D341Med (cell line): Measurements from ENCODE around the gene JADE2.
"Not testable (repeated sequence)": the region's sequence is repeated elsewhere in the genome, so short reads cannot be mapped to it uniquely, and the experiment has no call there.

Experiments used
- DNase-seq: peaks from one replicate; pipeline ENCODE4 v3.0.0; 2012; ENCODE audit warnings: low spot score

Gene JADE2

DNA sequence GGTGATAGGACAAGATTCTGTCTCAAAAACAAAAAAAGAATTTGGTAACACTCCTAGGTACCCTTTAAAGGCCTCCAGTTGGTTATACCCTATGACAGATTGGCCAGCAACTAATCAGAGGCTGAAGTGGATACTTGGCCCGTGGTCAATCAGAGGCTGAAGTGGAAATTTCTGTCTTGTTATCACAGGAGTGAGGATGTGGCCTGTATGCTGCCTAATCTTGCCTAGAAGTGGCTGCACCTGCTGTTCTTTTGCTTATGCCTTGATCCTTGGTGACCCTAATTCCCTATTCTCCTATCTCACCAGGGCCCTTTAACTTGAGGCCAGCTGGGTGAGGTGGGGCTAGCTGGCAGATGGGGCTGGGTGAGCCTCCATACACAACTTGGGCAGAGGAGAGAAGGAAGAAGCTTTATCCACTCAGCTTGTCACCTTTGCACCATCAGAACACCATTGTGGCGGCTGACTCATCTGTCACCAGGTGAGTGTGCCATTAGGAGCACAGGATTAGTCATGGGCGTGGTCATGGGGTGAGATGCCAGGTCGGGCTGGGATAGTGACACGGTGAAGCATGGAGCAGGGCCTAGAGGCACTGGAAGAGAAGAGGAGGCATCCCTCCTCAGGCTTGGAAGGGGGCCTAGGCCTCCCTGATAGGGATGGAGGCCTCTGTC is 65.7 kb downstream of the JADE2 start:
- DNase-seq: no peak

GRCh38 chr5:134592141-134592746 is 66.8 kb downstream of the JADE2 start:
- DNase-seq: no peak

DNA sequence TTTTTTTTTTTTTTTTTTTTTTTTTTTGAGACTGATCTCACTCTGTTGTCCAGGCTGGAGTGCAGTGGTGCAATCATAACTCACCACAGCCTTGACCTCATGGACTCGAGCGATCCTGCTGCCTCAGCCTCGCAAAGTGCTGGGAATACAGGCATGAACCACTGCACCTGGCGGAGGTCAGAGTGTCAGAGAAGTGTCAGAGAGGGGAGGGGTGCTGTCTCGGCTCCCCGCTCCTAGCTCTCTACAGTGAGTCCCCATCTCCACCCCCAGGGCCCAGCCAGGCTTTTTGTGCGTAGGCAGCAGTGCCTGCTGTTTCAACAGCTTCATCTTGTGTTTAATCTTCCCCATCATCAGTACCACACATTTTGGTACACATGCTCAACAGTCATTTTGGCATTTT is 68.9 kb downstream of the JADE2 start:
- no peak for DNase-seq

- no peak for DNase-seq
These were observed 69.5 kb downstream of the JADE2 start for GRCh38 chr5:134594797-134595457.

DNA sequence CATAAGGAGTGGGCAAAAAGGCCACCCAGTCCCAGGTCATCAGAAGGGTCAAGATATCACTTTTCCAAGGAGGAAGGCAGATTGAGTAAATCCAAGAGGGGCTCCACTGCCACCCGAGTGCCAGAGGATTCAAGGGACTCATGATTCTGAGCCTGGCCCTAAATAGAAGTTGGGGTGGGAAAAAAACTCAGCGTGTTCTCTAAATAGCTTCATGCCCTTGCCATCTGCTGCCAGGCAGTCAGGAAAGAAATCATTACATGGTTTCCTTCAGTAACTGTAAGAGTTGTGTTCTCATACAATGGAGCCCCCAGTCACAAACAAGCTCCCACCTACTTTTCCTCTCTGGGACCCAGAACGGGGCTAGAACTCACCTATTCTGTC is 70.0 kb downstream of the JADE2 start:
- DNase-seq: no peak

DNA sequence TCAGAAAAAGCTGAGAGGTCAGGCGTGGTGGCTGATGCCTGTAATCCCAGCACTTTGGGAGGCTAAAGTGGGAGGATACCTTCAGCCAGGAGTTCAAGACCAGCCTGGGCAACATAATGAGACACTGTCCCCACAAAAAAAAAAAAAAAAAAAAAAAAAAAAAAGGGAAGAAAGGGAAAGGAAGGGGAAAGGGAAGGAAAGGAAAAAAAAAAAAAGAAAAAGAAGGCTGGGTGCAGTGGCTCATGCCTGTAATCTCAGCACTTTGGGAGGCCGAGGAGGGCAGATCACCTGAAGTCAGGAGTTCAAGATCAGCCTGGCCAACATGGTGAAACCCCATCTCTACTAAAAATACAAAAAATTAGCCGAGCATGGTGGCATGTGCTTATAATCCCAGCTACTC is 74.3 kb downstream of the JADE2 start:
- DNase-seq: not testable (repeated sequence)

DNA sequence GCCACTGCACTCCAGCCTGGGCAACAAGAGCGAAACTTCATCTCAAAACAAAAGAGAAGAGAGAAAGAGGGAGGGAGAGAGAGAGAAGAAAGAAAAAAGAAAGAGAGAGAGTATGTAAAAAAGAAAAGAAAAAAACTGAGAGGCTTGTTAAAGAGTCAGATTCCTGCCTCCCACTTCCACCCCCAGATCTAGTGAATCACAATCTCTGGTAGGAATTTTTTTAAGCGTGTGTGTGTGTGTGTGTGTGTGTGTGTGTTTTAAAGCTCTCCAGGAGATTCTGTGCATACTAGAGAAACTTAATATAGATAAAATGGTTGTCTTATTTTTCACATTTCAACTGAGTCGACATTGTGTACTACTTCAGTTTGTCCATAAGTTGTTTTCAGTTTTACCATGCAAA is 75.1 kb downstream of the JADE2 start:
- DNase-seq: no peak

DNA sequence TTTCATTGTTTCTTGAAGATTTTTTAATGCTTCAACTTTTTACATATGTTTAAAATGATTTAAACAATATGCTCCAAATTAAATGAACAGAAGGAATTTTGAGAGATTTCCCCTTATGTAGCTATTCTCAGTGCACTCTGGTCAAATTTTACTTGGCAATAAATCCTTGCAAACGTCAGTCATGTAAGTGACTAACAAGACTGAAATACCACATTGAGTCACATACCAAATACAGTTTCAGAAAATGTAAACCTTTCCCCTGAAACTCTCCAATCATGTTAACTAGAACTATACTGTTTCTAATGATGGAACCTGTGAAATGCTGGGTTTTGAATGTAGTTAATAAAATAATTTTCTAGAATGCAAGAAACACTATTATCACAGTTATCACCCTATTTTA is 77.6 kb downstream of the JADE2 start:
- no peak for DNase-seq

DNA sequence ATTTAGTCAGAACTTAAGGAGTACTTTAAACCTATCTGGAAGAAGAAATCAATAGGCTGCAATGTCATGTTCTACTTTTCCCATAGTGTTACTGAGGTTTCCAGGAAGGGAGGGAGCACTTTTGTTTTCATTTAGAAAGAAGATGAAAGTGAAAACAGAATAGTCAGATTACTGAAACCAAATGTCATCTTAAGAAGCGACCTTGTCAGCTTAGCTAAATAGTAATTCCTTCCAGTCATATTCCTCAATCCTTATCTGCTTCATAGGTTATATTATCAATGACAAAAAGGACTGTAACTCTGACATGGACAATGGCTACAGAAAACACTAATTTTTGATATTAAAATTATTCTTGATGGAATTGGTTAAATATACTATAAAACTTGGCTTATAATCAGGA is 79.4 kb downstream of the JADE2 start:
- no peak for DNase-seq

DNA sequence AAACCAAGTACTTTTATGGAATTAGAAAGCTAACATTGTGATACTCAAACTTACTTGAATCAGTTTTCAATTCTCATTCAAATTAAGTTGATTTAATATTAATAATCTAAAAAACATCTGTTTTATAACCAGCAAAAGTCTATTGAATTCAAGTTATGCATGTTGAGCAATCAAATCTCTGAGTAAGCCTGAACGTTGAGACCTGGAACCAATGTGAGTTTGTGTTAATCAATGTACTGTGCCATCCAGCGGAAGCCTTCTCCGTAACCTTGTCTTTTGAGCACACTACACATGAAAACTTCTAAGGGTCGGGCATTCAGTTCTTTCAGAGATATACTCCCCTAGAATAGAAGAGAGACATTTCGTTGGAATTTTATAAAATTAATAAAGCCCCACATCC is 81.3 kb downstream of the JADE2 start:
- no peak for DNase-seq

GRCh38 chr5:134608555-134608954 is 83.1 kb downstream of the JADE2 start:
- DNase-seq: no peak

DNA sequence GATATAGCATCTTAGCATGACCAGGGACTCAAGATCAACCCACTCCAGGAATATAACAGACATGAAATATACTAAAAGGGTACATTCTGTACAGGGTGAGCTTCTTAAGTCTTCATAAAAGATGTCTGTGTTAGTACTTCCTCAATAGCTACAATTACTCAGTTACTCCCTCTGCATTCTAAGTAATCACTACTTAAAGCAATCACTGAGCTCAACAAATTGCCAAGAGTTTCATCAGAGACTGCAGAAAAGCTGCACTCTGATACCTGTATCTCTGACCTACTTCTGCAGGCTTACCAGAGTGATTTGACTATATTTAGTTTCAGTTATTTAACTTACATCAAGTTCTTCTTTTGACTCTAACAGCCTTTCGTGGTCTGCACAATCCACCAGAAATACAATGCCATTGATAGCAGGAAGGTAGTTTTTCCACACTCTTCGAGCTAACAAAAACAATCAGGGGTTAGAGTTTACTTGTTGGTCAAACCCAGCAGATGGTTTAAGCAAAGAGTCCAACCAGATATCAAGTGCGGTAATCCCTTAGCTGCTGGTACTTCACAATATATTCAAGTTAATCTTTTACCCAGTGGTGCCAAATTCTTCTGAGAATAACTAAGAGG is 83.9 kb downstream of the JADE2 start:
- DNase-seq: no peak

- no peak for DNase-seq
These were observed 85.3 kb downstream of the JADE2 start for GRCh38 chr5:134610725-134611124.

DNA sequence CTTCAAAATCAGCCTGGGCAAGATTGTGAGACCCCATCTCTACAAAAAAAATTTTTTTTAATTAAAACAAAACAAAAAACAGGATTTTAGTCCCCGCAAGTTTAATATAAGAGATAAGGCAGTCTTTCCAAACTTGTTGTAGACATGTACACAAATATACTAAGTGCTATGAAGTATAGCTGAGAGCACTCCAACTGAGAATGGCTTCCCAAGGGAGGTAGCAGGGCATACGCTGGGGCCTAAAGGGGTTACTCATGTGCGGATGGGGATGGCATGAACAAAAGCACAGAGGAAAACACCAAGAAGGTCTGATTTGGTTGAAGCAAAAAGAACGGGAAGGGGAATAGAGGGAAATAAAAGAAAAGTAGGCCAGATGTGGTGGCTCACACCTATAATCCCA is 86.0 kb downstream of the JADE2 start:
- DNase-seq: no peak

- no peak for DNase-seq
These were observed 89.1 kb downstream of the JADE2 start for GRCh38 chr5:134614450-134615085.

- DNase-seq: no peak
These were observed 95.2 kb downstream of the JADE2 start for GRCh38 chr5:134620634-134621033.

GRCh38 chr5:134625559-134625958 is 100.1 kb downstream of the JADE2 start:
- no peak for DNase-seq

DNA sequence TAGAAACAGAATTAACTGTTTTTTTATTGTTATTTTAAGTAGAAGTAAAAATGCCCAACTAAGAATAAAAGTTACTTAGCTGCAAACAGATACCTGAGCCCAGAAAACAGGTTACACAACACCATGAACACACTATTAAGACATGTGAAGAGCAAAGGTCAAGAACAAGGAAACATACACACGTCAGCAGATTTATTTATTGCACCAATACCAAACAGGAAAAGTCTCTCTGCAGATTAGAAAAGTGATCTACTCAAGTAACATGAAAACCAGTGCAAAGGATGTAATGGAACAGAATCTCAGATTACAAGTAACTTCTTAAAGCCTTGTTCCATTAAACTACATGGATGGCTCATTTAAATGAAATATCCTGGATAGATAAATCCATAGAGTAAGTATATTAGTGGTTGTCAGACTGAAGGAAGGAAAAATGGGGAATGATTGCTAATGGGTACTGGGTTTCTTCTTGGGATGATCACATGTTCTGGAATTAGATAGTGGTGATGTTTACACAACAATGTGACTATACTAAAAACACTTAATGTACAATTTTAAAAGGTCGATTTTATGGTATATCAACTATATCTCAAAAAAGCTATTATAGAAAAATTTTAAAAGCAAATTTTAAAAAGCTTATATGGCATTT is 101.0 kb downstream of the JADE2 start:
- DNase-seq: no peak
